Ovary (tissue), 9 donors: Measurements from ENCODE around the gene TMEM132D. TPM values are rescaled to one million over a fixed set of nuclear protein-coding genes. Genes with fewer than 3 reads are reported as not detected.

Experiments
- DNase-seq, 5 donors: peaks; one replicate each; pipeline ENCODE4 v3.0.0-alpha.2; 2019 to 2020
- H3K27ac ChIP-seq, 2 donors: fragments of 200-600 bp; one replicate each; pipeline versions ENCODE4 v1.5.1 to v1.8.0; 2019 to 2022
- H3K27me3 ChIP-seq: fragments of 200-600 bp; one replicate; pipeline ENCODE4 v1.8.0; 2022
- H3K36me3 ChIP-seq: fragments of 200-600 bp; sonication (generic); one replicate; pipeline ENCODE4 v1.5.1; 2019
- H3K4me1 ChIP-seq: one replicate; pipeline ENCODE4 v1.8.1; 2013; ENCODE audit warnings: mild to moderate bottlenecking, moderate library complexity; ENCODE audit not compliant: insufficient read depth
- H3K4me3 ChIP-seq: fragments of 200-600 bp; sonication (generic); one replicate; pipeline ENCODE4 v1.5.1; 2017
- H3K9me3 ChIP-seq, 2 donors: fragments of 200-600 bp in 1 of 2; sonication (generic) in 1 of 2; one replicate each; pipeline versions ENCODE4 v1.5.1 to v1.8.1; 2013 to 2019; ENCODE audit warnings: mild to moderate bottlenecking in 1 of 2, moderate library complexity in 1 of 2
- CTCF ChIP-seq, 3 donors: fragments of 450-650 bp in 2 of 3; fragments of 200-600 bp in 1 of 3; IDR thresholded peaks; one replicate each; pipeline versions ENCODE4 v1.5.1 to v1.8.0; 2016 to 2022; ENCODE audit warnings: antibody characterized with exemption in 3 of 3, mild to moderate bottlenecking in 1 of 3
- EP300 ChIP-seq: sonication (generic); formaldehyde crosslinking; IDR thresholded peaks from one replicate; pipeline ENCODE4 v1.6.1; 2017; ENCODE audit warnings: antibody characterized with exemption
- POLR2A ChIP-seq: fragments of 450-650 bp; IDR thresholded peaks from one replicate; pipeline ENCODE4 v1.6.1; 2017; ENCODE audit warnings: antibody characterized with exemption, mild to moderate bottlenecking, moderate library complexity
- WGBS, 3 donors: extraction: QIAGEN DNeasy Blood & Tissue Kit in 1 of 3; methylation state at CpG; one replicate each; pipeline versions ENCODE4 v1.1.5 to v1.1.7; 2013 to 2017; 5-methylcytosine and 5-hydroxymethylcytosine counted together
- intact Hi-C, 4 donors: fragments of 100-400 bp; cut with DNase I; formaldehyde crosslinking; loops; one replicate each; pipeline versions ENCODE4 v1.11.0 to v1.15.1; 2022 to 2023
- polyA plus RNA-seq, 2 donors: library from polyadenylated mRNA; stranded (reverse); fragments of 200-250 nt in 1 of 2; fragments of 350-450 nt in 1 of 2; fragmentation: Illumina TruSeq in 1 of 2; extraction: RNeasy Lipid Tissue Mini Kit (QIAGEN cat#74804) in 1 of 2; gene quantifications; one replicate each; pipeline ENCODE4 v1.2.3, GENCODE V29; 2013 to 2014
- total RNA-seq, 7 donors: library from RNA; depleted of rRNA in 2 of 7; stranded (reverse); fragments of >200 nt in 2 of 7; fragmentation: NEBNext Ultra II Directional in 3 of 7; extraction: Animal tissue kit (Norgen Biotek cat#: 25700) in 3 of 7; gene quantifications; one replicate each; pipeline versions ENCODE4 v1.1.0 to v1.2.4, GENCODE V29; 2016 to 2023
- donor health status: DM: no; HTN: no; CAD: no; lungs with moderate emphysema.
- donor health status: DM: no; HTN: no; CAD: no.
- donor health status: Bipolar disorder and iron deficiency.
- donor health status: DM: yes; HTN: yes; CAD: no.
- donor health status: DM: no; HTN: no; CAD: no.
- donor health status: DM: yes; HTN: yes; CAD: no.

Gene TMEM132D
- total and polyA plus RNA-seq, 9 donors = 0.04 TPM; not detected in 8

DNA sequence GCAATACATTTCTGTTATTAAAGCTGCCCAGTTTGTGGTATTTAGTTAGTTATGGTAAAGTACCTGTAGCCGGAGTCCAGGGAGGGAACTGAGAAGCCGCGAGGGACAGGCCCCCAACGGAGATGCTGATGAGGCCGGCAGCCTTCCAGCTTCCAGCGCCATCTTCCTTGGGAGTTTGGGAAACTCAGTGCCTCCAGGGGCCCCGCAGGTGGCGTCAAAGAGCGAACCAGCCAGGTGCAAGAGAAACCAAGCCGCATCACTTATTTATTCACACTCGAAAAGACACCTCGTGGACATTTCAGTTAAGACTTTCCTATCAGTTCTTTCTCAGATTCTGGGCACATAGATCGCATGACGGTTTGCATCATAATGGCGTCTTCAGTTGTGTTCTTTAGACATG, 833.9 kb downstream of the TMEM132D start:
- intact Hi-C loops = loop anchor here in 1 of 4 donors (10.0 kb wide), 1 partner anchor 1535 kb away; no protein-coding TSS in a partner anchor
- no peaks in the 10 kb centered on the region for H3K9me3 ChIP-seq
- TF ChIP-seq CTCF (IDR thresholded peaks at IDR 0.05) (no peak), POLR2A (no peak), EP300 (no peak)
- H3K27ac ChIP-seq = no peak overlapping the region
- no peak for DNase-seq
- WGBS, 3 donors = 23 to 73% (median 50%) methylated on average over 15 of the region's 15 CpGs
- no peaks in the 10 kb centered on the region for H3K4me1 ChIP-seq
- H3K27me3 ChIP-seq = no peaks in the 10 kb centered on the region
- no peak overlapping the region for H3K4me3 ChIP-seq
- H3K36me3 ChIP-seq = no peaks in the 10 kb centered on the region

DNA sequence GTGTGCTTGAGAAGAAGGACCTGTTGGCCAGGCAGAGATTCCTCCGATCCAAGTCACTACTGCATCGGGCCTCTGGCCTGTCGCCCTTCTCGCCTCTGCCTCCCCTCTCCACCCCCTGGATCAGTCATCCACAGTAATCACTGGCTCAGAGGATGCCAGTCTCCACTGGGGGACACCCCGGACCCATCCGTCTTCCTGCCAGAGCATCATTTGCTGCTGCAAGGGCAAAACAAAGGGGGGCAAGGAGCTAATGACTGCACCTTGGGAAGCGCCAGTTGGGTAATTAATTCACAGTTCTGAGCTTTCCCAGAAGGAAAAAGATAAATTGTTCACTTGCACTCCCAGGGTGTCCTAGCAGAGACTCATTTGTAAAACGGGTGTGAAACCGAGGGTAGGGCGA, 835.1 kb downstream of the TMEM132D start:
- H3K4me3 ChIP-seq = no peak overlapping the region
- H3K27me3 ChIP-seq = no peaks in the 10 kb centered on the region
- H3K4me1 ChIP-seq = no peaks in the 10 kb centered on the region
- TF ChIP-seq EP300 (no peak), CTCF (IDR thresholded peaks at IDR 0.05) (no peak), POLR2A (no peak)
- no peak for DNase-seq
- WGBS, 3 donors = 56 to 78% (median 61%) methylated on average over 10 of the region's 10 CpGs
- intact Hi-C loops = loop anchor here in 1 of 4 donors (10.0 kb wide), 1 partner anchor 1536 kb away; no protein-coding TSS in a partner anchor
- H3K27ac ChIP-seq = no peak overlapping the region
- H3K9me3 ChIP-seq = no peaks in the 10 kb centered on the region
- no peaks in the 10 kb centered on the region for H3K36me3 ChIP-seq

DNA sequence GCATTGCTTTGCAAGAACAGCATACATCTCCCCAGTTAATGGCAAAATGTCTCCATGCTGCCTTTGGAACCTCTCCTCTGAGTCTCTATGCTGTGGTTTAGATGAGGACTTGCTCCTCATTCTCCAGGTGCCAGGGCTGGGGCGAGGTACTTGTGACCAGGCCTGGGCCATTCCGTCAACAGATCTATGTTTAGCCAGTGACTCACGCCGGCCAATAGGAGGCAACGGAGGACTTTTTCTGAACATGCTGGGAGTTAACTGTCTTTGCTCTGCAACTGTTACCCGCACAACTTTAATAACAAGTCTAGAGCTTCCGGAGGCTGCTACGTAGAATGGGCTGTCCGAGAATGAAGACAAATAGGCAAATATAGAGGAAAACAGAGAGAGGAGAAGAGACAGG, 836.3 kb downstream of the TMEM132D start:
- Histone ChIP-seq H3K27me3 (no peaks in the 10 kb centered on the region), H3K9me3 (no peaks in the 10 kb centered on the region), H3K4me1 (no peaks in the 10 kb centered on the region), H3K27ac (no peak overlapping the region), H3K36me3 (no peaks in the 10 kb centered on the region), H3K4me3 (no peak overlapping the region)
- intact Hi-C loops = loop anchor here in 1 of 4 donors (10.0 kb wide), 1 partner anchor 1537 kb away; no protein-coding TSS in a partner anchor
- no peak for DNase-seq
- 27 to 37% (median 36%) methylated on average over 9 of the region's 9 CpGs for WGBS, 3 donors
- TF ChIP-seq CTCF (IDR thresholded peaks at IDR 0.05) (no peak), EP300 (no peak), POLR2A (no peak)

DNA sequence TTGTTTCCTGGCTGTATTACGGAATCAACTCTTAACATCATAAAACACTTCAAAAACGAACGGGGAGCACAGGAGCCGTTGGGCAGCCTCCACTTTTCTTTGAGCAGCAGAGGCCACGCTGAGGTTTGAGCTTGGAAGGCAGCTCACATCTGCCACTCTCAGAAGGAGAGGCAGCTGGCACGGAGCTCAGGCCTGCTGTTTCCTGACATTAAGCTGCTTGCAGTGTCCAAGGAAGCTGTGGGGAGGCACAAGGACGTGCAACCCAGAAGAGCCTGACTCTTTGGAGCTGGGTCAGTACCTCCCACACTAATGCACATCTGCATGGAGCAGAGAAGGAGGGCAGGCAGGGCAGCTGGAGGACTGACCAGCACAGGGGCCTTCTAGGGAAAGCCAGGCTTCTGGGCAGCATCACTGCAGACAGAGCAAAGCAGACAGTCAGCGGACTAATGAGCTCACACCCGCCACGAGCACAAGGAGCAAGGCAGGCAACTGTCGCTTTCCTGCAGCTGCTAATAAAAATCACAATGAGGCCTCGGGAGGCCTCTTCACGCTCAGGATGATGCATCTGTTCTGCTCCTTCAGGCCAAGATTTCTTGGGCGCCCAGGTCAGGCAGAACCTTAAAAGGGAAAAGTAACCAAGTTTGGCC, 839.5 kb downstream of the TMEM132D start:
- Histone ChIP-seq H3K27me3 (no peaks in the 10 kb centered on the region), H3K36me3 (no peaks in the 10 kb centered on the region), H3K9me3 (no peaks in the 10 kb centered on the region), H3K4me3 (no peak overlapping the region), H3K27ac (no peak overlapping the region), H3K4me1 (no peaks in the 10 kb centered on the region)
- intact Hi-C loops = loop anchor here in 1 of 4 donors (10.0 kb wide), 1 partner anchor 1540 kb away; no protein-coding TSS in a partner anchor
- DNase-seq = no peak
- no peak for TF ChIP-seq EP300
- TF ChIP-seq POLR2A = no peak
- TF ChIP-seq CTCF (IDR thresholded peaks at IDR 0.05) = no peak
- 33 to 34% (median 33%) methylated on average over 14 of the region's 14 CpGs for WGBS, 3 donors
